GM18498 (cell line): ENCODE data around the gene ZFYVE9.
"Not testable (repeated sequence)": the region's sequence is repeated elsewhere in the genome, so short reads cannot be mapped to it uniquely, and the experiment has no call there.

Experiments used
- ATAC-seq: cut with Tn5 transposase; IDR thresholded peaks from one replicate; pipeline ENCODE4 v1.9.1; 2021; ENCODE audit warnings: mild to moderate bottlenecking, moderate library complexity; ENCODE audit not compliant: unreplicated experiment

ZFYVE9 gene

GRCh38 chr1:52141513-52142219 is at the start of gene ZFYVE9:
TSS of gene ZFYVE9 (plus strand) at chr1:52142089. CDS start at chr1:52233207, 91,118 bp downstream.
- peak; percentile 80 for ATAC-seq

DNA sequence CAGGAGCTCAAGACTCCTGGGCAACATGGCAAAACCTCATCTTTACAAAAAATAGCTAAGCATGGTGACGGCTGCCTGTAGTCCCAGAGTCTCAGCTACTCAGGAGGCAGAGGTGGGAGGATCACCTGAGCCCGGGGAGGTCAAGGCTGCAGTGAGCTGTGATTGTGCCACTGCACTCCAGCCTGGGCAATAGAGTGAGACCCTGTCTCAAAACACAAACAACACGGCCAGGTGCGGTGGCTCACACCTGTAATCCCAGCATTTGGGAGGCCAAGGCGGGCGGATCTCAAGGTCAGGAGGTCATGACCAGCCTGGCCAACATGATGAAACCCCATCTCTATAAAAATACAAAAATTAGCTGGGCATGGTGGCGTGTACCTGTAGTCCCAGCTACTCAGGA is 47.6 kb upstream of the ZFYVE9 start:
- ATAC-seq: not testable (repeated sequence)

DNA sequence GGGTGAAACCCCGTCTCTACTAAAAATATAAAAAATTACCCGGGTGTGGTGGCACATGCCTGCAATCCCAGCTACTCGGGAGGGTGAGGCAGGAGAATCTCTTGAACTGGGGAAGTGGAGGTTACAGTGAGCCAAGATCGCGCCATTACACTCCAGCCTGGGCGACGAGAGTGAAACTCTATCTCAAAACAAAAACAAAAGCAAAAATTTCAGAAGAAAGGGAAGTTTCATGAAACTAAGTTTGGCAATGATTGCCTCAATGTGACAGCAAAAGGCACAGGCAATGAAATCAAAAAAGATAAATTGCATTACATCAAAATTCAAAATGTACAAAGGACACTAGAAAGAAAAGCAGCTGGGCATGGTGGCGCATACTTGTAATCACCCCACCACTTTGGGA is 45.7 kb upstream of the ZFYVE9 start:
- ATAC-seq: no peak

DNA sequence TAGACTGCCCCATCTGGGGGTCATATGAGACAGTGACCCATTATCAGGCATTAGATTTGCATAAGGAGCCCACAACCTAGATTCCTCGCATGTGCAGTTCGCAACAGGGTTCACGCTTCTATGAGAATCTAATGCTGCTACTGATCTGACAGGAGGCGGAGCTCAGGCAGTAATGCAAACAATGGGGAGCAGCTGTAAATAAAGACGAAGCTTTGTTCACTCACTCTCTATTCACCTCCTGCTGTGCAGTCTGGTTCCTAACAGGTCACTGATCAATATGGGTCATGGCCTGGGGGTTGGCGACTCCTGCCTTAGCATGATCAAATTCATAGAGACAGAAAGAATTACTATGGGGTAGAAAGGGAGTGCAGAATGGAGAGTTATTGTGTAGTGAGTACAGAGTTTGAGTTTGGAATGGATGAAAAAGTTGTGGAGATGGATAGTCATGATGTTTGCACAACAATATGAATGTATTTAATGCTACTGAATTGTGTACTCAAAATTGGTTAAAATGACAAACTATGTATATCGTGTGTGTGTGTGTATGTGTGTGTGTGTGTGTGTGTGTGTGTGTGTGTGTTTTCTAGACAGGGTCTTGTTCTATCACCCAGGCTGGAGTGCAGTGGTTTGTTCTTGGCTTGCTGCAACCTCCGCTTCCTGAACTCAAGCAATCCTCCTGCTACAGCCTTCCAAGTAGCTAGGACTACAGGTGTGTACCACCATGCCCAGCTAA is 43.6 kb upstream of the ZFYVE9 start:
- ATAC-seq: no peak

DNA sequence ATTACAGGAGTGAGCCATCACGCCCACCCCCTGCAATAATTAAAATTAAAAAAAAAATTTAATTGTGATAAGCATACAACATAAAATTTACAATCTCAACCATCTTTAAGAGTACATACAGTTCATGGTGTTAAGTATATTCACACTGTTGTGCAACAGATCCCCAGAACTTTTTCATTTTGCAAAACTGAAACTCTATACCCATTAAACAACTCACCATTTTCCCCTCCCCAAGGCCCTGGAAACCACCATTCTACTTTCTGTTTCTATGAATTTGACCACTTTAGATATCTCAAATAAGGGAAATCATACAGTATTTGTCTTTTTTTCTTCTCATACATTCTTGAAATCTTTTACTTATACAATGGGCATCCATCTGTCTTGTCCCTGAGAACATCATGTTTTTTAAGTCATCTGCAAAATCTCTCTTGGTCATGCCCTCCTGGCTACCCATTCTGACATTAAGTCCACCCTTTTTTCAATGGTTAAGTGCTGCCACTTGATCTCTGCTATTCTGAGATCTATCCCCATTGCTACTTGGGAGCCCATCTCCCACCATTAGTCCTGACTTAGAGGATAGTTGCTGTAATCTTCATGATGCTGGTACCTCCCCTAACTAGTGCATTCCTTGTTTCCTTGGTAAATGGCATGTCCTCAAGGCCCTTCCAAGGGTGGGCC is 39.4 kb upstream of the ZFYVE9 start:
- peak; percentile 66 for ATAC-seq

- no peak for ATAC-seq
These were observed 30.4 kb upstream of the ZFYVE9 start for GRCh38 chr1:52111492-52111891.

- no peak for ATAC-seq
These were observed 29.4 kb upstream of the ZFYVE9 start for GRCh38 chr1:52112489-52112888.

- ATAC-seq: no peak
These were observed 22.4 kb upstream of the ZFYVE9 start for GRCh38 chr1:52119301-52120079.

DNA sequence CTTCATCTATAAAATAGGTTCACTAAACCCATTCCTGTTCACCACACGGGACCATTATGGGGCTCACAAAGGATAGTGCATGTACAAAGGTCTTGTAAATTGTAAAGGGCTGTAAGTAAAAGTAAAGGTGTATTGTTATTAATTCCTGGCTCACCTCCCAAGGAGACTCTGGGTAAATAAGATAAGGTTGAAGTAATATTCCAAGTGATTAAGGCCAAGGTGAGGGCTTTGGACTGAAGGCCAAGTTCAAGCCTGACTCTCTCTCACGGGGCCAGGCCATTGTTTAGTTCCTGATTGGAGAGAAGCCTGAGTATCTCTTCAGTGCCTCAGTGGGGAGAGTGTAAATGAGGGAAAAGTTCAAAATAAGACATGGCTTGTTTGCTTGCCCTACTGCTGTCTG is 19.5 kb upstream of the ZFYVE9 start:
- no peak for ATAC-seq

DNA sequence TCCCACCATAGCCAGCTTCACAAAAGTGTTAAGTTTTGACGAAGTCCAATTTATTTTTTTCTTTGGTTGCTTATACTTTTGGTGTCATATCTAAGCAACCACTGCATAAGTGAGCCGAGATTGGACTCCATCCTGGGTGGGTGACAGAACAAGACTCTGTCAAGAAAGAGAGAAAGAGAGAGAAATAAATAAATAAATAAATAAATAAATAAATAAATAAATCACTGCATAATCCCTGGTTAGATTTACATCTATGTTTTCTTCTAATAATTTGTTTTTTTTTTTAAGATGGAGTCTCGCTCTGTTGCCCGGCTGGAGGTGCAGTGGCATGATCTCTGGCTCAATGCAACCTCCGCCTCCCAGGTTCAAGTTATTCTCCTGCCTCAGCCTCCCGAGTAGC is 18.3 kb upstream of the ZFYVE9 start:
- no peak for ATAC-seq

DNA sequence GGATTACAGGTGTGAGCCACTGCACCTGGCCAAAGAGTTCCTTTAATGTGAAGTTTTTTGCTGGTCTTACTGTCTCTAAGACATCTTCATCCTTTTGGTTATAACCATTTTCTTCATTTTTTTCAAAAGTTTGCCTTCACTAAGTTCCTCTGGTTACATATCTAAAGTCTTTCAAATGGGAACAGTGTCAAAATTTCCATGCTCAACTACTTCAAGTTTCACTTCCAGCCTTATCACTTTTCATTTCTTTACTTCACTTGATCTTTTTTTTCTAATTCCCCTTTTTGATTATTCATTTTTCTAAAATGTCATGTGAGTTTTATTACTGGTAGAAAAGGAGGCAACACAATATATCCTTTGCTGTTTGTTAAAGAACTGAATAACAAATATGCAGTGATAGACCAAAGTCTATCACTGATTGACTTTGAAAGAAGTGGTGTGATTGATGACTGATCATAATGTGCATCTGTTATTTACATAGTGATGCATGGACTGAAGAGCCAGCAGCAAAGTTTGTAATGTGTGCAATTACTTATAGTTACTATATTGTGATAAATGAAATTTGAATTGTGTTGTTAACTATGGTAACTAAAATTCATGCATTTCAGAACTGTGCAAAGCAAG is 16.0 kb upstream of the ZFYVE9 start:
- ATAC-seq: no peak

- no peak for ATAC-seq
These were observed 14.4 kb upstream of the ZFYVE9 start for GRCh38 chr1:52127181-52128180.

- ATAC-seq: peak; percentile 48
These were observed 1.9 kb upstream of the ZFYVE9 start for GRCh38 chr1:52139817-52140540.

DNA sequence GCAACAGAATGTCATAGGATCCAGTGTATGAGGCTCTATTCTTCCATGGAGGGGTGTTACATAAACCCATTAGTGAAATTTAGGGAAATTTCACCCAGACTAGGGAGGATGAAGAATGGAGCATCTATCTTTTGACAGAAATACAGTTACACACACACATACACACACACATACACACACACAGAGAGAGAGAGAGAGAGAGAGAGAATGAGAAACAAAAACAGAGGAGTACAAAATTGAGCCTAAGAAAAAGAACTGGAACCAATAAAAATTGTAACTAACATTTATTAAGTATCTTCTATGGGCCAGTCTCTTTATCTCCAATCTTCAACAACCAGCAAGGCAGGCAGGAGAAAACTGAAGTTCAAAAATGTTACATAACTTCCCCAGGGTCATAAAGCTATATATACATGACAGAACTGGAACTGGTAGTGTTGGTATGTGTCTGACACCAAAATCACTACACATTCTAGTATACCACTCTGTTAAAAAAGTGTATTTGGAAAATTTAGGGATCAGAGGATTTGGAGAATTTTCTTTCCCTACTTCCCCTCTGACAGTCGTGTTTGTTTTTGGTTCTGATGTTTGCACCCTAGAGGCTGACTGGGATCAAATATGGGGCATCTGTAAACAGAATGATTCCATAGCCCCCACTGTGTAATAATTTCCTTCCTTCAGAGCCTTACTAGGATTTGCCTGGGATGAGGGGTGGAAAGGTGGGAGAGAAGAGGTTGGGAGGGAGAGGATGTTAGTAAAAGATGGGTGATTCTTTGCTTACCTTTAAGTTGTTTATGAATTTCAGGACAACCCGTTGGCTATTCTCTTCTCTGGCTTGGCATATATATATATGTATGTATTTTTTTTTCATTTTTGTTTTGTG is 1.0 kb upstream of the ZFYVE9 start:
- no peak for ATAC-seq

DNA sequence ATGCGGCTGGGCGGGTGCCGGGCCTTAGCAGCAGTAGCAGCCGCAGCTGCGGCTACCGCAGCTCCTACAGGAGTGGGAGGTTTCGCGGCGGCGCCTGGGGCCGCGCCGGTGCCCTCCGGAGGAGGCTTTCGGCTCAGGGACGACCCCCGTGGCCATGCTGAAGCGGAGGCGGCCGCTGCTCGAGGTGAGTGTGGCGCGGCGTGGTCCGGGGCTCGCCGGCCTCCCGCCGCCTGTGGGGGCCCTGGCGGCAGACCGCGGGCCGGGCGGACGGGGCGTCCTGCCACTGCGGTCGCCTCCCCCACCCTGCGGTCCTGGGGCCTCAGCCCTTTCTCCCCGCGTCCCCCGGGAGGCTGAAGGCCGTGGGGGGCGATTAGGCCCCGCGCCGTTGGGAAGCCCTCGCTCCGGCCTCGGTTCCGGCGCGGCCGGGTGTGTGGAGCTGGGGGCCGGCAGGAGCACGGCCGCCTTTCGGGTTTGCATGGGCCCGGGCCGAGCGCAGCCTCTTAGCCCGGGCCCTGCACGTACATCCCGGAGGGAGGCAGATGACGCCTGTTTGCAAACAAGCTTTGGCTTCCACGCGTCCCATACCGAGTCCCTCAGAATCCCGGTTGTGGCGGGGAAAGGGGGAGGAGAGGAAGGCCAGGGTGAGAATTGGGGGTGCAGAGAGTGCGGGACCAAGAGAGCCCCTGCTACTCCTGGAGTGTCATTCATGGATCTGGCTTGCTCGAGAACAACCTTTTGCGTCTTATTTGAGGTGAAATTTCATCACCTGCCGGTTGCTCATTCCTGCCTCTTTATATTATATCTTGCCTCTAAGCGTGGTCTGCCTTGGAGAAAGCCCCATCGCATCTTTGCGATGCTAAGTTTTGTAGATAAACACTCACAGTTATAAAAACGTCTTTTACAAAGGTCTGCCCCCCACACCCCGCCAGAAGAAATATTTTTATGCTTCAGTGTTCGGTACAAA is 613 bp downstream of the ZFYVE9 start:
- ATAC-seq: peak; percentile 48

GRCh38 chr1:52145137-52145536 is 3.2 kb downstream of the ZFYVE9 start:
- no peak for ATAC-seq

GRCh38 chr1:52150445-52150844 is 8.6 kb downstream of the ZFYVE9 start:
- not testable (repeated sequence) for ATAC-seq
